HG03103 (cell line): Measurements from ENCODE around the gene GMEB2.
"Not testable (repeated sequence)": the region's sequence is repeated elsewhere in the genome, so short reads cannot be mapped to it uniquely, and the experiment has no call there.

Source experiments
- ATAC-seq: cut with Tn5 transposase; IDR thresholded peaks from one replicate; pipeline ENCODE4 v1.9.1; 2021; ENCODE audit warnings: low read depth; ENCODE audit not compliant: unreplicated experiment

GMEB2 gene

GRCh38 chr20:63574156-63574828 lies 52.6 kb downstream of the GMEB2 start, which contains the start of gene HELZ2:
Gene HELZ2 (minus strand): TSS chr20:63574239. CDS start chr20:63572385, 1,854 bp downstream.
- no peak for ATAC-seq

GRCh38 chr20:63573647-63574131 lies 53.2 kb downstream of the GMEB2 start:
- no peak for ATAC-seq

GRCh38 chr20:63572788-63573646 lies 53.9 kb downstream of the GMEB2 start:
- no peak for ATAC-seq

- ATAC-seq = no peak
These were observed 54.7 kb downstream of the GMEB2 start for GRCh38 chr20:63572071-63572787.

- not testable (repeated sequence) for ATAC-seq
These were observed 55.8 kb downstream of the GMEB2 start for GRCh38 chr20:63571087-63571478.

GRCh38 chr20:63570281-63571086 lies 56.4 kb downstream of the GMEB2 start:
- no peak for ATAC-seq

- ATAC-seq = no peak
These were observed 57.6 kb downstream of the GMEB2 start for GRCh38 chr20:63568986-63569949.

- no peak for ATAC-seq
These were observed 58.5 kb downstream of the GMEB2 start for GRCh38 chr20:63568170-63568981.

- no peak for ATAC-seq
These were observed 59.3 kb downstream of the GMEB2 start for GRCh38 chr20:63567386-63568169.

- no peak for ATAC-seq
These were observed 59.8 kb downstream of the GMEB2 start for GRCh38 chr20:63567136-63567385.

GRCh38 chr20:63566395-63567135 lies 60.3 kb downstream of the GMEB2 start:
- ATAC-seq = no peak

GRCh38 chr20:63565699-63566335 lies 61.1 kb downstream of the GMEB2 start:
- ATAC-seq = no peak

GRCh38 chr20:63565021-63565698 lies 61.7 kb downstream of the GMEB2 start:
- ATAC-seq = no peak

GRCh38 chr20:63564036-63564810 lies 62.7 kb downstream of the GMEB2 start:
- ATAC-seq = no peak

GRCh38 chr20:63563225-63563935 lies 63.5 kb downstream of the GMEB2 start:
- no peak for ATAC-seq
